ENCODE data around the gene SEMA3F. TPM values are rescaled to one million over a fixed set of nuclear protein-coding genes. Genes with fewer than 3 reads are reported as not detected.

The SEMA3F gene
- total RNA-seq, 4 donors from 2014 or later, result 106 to 151 (median 120) TPM

DNA sequence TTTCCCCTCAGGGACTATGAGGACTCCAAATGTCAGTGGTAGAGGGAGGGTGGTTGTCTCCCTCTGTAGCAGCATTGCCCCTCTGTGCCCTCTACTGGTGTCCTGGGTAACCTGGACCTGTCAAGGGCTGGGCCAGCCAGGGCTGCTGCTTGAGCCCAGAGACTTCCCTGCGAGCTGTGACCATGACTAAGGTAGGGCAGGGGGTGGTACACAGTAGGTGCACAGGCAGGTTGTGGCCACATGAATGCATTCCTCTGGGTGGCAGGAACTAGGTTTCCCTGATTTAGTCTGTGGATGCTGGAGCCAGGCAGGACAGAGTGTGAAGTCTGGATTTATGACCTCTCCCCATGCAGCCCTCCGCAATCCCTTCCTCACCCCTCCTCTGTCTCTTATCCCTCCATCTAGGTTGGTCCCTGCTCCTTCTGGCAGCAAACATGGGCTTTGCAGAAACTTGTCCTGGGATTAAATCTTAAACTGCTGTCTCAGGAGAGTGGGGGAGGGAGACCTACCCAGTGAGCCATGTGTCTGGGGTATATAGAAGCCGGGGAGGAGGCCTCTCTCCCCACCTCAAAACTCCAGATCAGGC is 8.7 kb upstream of the SEMA3F start:
- intact Hi-C loops (cut with DNase I; ENCODE audit: low total_unique reads), result no loop called here

DNA sequence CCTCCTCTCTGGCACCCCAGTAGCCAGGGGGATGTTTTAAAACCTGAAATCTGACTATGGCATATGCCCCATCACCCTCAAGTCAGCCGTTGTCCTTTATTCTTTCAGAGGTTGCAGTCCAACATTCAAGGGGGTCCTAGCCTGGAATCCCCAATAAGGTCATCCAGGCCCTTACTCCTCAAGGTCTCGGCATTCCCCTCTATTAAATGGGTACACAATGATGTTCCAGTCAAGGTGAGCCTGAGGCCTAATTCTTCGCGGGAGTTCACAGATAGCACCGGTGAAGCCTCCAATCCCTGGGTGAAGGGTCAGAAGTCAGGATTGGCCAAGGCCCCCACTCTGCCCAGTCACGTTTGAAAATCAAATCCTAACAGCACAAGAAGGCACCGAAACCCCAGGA is 8.1 kb upstream of the SEMA3F start:
- TF ChIP-seq CTCF (IDR thresholded peaks at IDR 0.05) (no peak), POLR2A (IDR thresholded peaks at IDR 0.05) (no peak)
- DNase-seq (ENCODE audit: low spot score in 2 of 2), result no peak
- intact Hi-C loops (cut with DNase I; ENCODE audit: low total_unique reads), result no loop called here
- 57 to 75% methylated on average over 7 of the region's 7 CpGs for WGBS, 2 donors
- no peak overlapping the region for H3K4me3 ChIP-seq (ENCODE audit: low read depth, poor library complexity, severe bottlenecking)

More for the DNA sequence above, 8.7 kb upstream of the SEMA3F start:
- DNase-seq (ENCODE audit: low spot score in 2 of 2), result no peak
- no peak overlapping the region for H3K4me3 ChIP-seq (ENCODE audit: low read depth, poor library complexity, severe bottlenecking)
- 52 to 61% methylated on average over 3 of the region's 3 CpGs for WGBS, 2 donors
- no peak for TF ChIP-seq POLR2A (IDR thresholded peaks at IDR 0.05)
- TF ChIP-seq CTCF (IDR thresholded peaks at IDR 0.05), result no peak

- WGBS, 2 donors, result 36 to 62% methylated on average over 2 of the region's 2 CpGs
- intact Hi-C loops (cut with DNase I; ENCODE audit: low total_unique reads), result no loop called here
- DNase-seq (ENCODE audit: low spot score in 2 of 2), result no peak
- TF ChIP-seq POLR2A (IDR thresholded peaks at IDR 0.05) (no peak), CTCF (IDR thresholded peaks at IDR 0.05) (no peak)
- H3K4me3 ChIP-seq (ENCODE audit: low read depth, poor library complexity, severe bottlenecking), result no peak overlapping the region
Measured at GRCh38 chr3:50147447-50147846, 7.7 kb upstream of the SEMA3F start.

DNA sequence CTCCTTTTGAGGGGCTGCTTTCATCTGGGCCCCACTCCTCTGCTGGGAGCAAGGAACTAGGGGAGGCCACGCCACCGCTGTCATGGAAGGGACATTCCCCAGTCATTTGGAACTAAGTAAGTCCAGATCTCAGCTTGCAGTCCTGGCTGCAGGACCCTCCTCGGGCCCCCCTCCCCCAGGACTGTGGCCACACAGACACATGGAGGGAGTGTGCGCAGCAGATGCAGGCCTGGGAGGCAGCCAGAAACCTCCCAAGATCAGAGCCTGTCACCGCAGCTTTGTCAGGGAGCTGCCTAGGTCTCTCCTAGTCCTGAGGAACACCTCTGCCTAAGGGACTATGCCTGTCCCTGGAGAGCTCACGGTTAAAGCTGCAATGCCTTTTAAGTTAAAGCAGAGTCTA is 7.3 kb upstream of the SEMA3F start:
- DNase-seq (ENCODE audit: low spot score in 2 of 2), result no peak
- intact Hi-C loops (cut with DNase I; ENCODE audit: low total_unique reads), result no loop called here
- no peak for TF ChIP-seq POLR2A (IDR thresholded peaks at IDR 0.05)
- no peak for TF ChIP-seq CTCF (IDR thresholded peaks at IDR 0.05)
- H3K4me3 ChIP-seq (ENCODE audit: low read depth, poor library complexity, severe bottlenecking), result no peak overlapping the region
- WGBS, 2 donors, result 23 to 34% methylated on average over 6 of the region's 6 CpGs

- intact Hi-C loops (cut with DNase I; ENCODE audit: low total_unique reads), result no loop called here
- 40 to 76% methylated on average over 1 of the region's 1 CpG for WGBS, 2 donors
- no peak overlapping the region for H3K4me3 ChIP-seq (ENCODE audit: low read depth, poor library complexity, severe bottlenecking)
- no peak for DNase-seq (ENCODE audit: low spot score in 2 of 2)
- no peak for TF ChIP-seq CTCF (IDR thresholded peaks at IDR 0.05)
- TF ChIP-seq POLR2A (IDR thresholded peaks at IDR 0.05), result no peak
Measured at GRCh38 chr3:50150404-50150750, 4.7 kb upstream of the SEMA3F start.
